ENCODE measurements around the gene SEC61G. TPM values are rescaled to one million over a fixed set of nuclear protein-coding genes. Genes with fewer than 3 reads are reported as not detected.
A peak's percentile ranks its signal among the peaks of the same experiment; 100 is the strongest.

The SEC61G gene
- total RNA-seq, 1 donor from 2014 or later, result 129 TPM

GRCh38 chr7:54796853-54797252 lies 37.8 kb upstream of the SEC61G start:
- H3K36me3 Mint-ChIP-seq (ENCODE audit: low read depth, unreplicated experiment), result no peaks in the 10 kb centered on the region
- no peak overlapping the region for H3K4me3 Mint-ChIP-seq (ENCODE audit: unreplicated experiment)

GRCh38 chr7:54796150-54796549 lies 37.1 kb upstream of the SEC61G start:
- no peak for DNase-seq (ENCODE audit: low spot score)
- Mint-ChIP-seq H3K27ac (ENCODE audit: unreplicated experiment) (no peak overlapping the region), H3K4me3 (ENCODE audit: unreplicated experiment) (no peak overlapping the region), H3K9me3 (ENCODE audit: unreplicated experiment) (no peaks in the 10 kb centered on the region), H3K4me1 (ENCODE audit: unreplicated experiment) (peaks cover 5% of the 10 kb centered on the region), H3K27me3 (ENCODE audit: unreplicated experiment) (peaks cover under 1% of the 10 kb centered on the region), H3K36me3 (ENCODE audit: low read depth, unreplicated experiment) (no peaks in the 10 kb centered on the region)
- TF ChIP-seq, protein P1, sequence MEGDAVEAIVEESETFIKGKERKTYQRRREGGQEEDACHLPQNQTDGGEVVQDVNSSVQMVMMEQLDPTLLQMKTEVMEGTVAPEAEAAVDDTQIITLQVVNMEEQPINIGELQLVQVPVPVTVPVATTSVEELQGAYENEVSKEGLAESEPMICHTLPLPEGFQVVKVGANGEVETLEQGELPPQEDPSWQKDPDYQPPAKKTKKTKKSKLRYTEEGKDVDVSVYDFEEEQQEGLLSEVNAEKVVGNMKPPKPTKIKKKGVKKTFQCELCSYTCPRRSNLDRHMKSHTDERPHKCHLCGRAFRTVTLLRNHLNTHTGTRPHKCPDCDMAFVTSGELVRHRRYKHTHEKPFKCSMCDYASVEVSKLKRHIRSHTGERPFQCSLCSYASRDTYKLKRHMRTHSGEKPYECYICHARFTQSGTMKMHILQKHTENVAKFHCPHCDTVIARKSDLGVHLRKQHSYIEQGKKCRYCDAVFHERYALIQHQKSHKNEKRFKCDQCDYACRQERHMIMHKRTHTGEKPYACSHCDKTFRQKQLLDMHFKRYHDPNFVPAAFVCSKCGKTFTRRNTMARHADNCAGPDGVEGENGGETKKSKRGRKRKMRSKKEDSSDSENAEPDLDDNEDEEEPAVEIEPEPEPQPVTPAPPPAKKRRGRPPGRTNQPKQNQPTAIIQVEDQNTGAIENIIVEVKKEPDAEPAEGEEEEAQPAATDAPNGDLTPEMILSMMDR (IDR thresholded peaks at IDR 0.05; ENCODE audit: unreplicated experiment), result no peak

More at GRCh38 chr7:54796853-54797252, 37.8 kb upstream of the SEC61G start:
- TF ChIP-seq, protein P1 (IDR thresholded peaks at IDR 0.05; ENCODE audit: unreplicated experiment), result no peak
- DNase-seq (ENCODE audit: low spot score), result no peak
- H3K27me3 Mint-ChIP-seq (ENCODE audit: unreplicated experiment), result no peaks in the 10 kb centered on the region
- no peak overlapping the region for H3K27ac Mint-ChIP-seq (ENCODE audit: unreplicated experiment)
- H3K9me3 Mint-ChIP-seq (ENCODE audit: unreplicated experiment), result no peaks in the 10 kb centered on the region
- peaks cover 5% of the 10 kb centered on the region for H3K4me1 Mint-ChIP-seq (ENCODE audit: unreplicated experiment)

GRCh38 chr7:54792383-54792782 lies 33.4 kb upstream of the SEC61G start:
- TF ChIP-seq, protein P1 (IDR thresholded peaks at IDR 0.05; ENCODE audit: unreplicated experiment), result no peak
- no peaks in the 10 kb centered on the region for H3K36me3 Mint-ChIP-seq (ENCODE audit: low read depth, unreplicated experiment)
- DNase-seq (ENCODE audit: low spot score), result no peak
- H3K4me3 Mint-ChIP-seq (ENCODE audit: unreplicated experiment), result no peak overlapping the region
- peaks cover 2% of the 10 kb centered on the region for H3K27me3 Mint-ChIP-seq (ENCODE audit: unreplicated experiment)
- H3K4me1 Mint-ChIP-seq (ENCODE audit: unreplicated experiment), result peaks cover 11% of the 10 kb centered on the region
- H3K27ac Mint-ChIP-seq (ENCODE audit: unreplicated experiment), result no peak overlapping the region
- no peaks in the 10 kb centered on the region for H3K9me3 Mint-ChIP-seq (ENCODE audit: unreplicated experiment)

- TF ChIP-seq, protein P1 (IDR thresholded peaks at IDR 0.05; ENCODE audit: unreplicated experiment), result no peak
- DNase-seq (ENCODE audit: low spot score), result peak; percentile 32
- no peak overlapping the region for H3K27ac Mint-ChIP-seq (ENCODE audit: unreplicated experiment)
- no peaks in the 10 kb centered on the region for H3K9me3 Mint-ChIP-seq (ENCODE audit: unreplicated experiment)
- H3K4me1 Mint-ChIP-seq (ENCODE audit: unreplicated experiment), result peaks cover 17% of the 10 kb centered on the region
- peaks cover 4% of the 10 kb centered on the region for H3K27me3 Mint-ChIP-seq (ENCODE audit: unreplicated experiment)
- no peaks in the 10 kb centered on the region for H3K36me3 Mint-ChIP-seq (ENCODE audit: low read depth, unreplicated experiment)
- no peak overlapping the region for H3K4me3 Mint-ChIP-seq (ENCODE audit: unreplicated experiment)
These were observed 29.7 kb upstream of the SEC61G start for GRCh38 chr7:54788664-54789063.

DNA sequence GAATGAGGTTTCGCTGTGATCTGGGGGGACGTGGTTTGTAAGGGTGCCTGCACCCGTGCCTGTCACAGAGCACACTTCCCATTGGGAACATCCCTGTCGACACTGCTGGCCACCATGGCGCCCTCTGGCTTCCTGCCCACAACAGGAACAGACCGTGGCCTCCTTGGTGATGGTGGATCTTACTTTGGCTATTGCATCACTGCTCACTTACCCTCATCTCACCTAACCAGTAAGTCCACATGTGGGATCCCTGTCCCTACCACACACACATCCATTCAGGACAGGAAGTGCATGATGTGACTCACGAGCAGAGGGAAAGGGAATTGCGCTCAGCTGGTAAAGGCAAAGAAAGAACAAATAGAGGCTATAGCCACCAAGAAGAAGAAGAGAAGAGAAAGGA lies 26.2 kb upstream of the SEC61G start:
- no peaks in the 10 kb centered on the region for H3K36me3 Mint-ChIP-seq (ENCODE audit: low read depth, unreplicated experiment)
- TF ChIP-seq, protein P1 (IDR thresholded peaks at IDR 0.05; ENCODE audit: unreplicated experiment), result no peak
- no peak overlapping the region for H3K27ac Mint-ChIP-seq (ENCODE audit: unreplicated experiment)
- peaks cover 17% of the 10 kb centered on the region for H3K4me1 Mint-ChIP-seq (ENCODE audit: unreplicated experiment)
- no peaks in the 10 kb centered on the region for H3K9me3 Mint-ChIP-seq (ENCODE audit: unreplicated experiment)
- peaks cover 2% of the 10 kb centered on the region for H3K27me3 Mint-ChIP-seq (ENCODE audit: unreplicated experiment)
- no peak overlapping the region for H3K4me3 Mint-ChIP-seq (ENCODE audit: unreplicated experiment)
- DNase-seq (ENCODE audit: low spot score), result no peak
